HepG2 (cell line): ENCODE measurements around the gene HPCAL4. TPM values are rescaled to one million over a fixed set of nuclear protein-coding genes. Genes with fewer than 3 reads are reported as not detected.

Experiments used
- ATAC-seq: fragments of 200-7000 bp; cut with Tn5 transposase; 3 replicates; pipeline ENCODE4 v1.9.1; 2020; ENCODE audit warnings: mild to moderate bottlenecking, moderate library complexity
- BruUV-seq: library from RNA; stranded (reverse); fragments of 400-500 nt; replicated peaks from 2 replicates; lab custom pipeline; 2021; lab: Mats Ljungman, UMichigan
- CTCF ChIA-PET: fragments of 300-600 bp; formaldehyde crosslinking; extraction: SDS; loops from one replicate; lab custom pipeline; 2021; ENCODE audit warnings: low total read pairs, inconsistent platforms, low intra/inter-chr PET ratio; lab: Yijun Ruan, JAX
- POLR2A ChIA-PET: fragments of 350-600 bp; sonication (Branson Sonifier 250); formaldehyde crosslinking; loops from one replicate; lab custom pipeline; 2020; ENCODE audit warnings: antibody characterized with exemption, inconsistent platforms; lab: Yijun Ruan, JAX
- DNase-seq: peaks from one replicate; pipeline ENCODE4 v3.0.0-alpha.2; 2015; ENCODE audit warnings: low spot score
- FAIRE-seq: peaks from 3 replicates; lab custom pipeline; 2011; peaks lifted over from hg19 to GRCh38; lab: Jason Lieb, UNC
- H2AFZ ChIP-seq: one replicate; pipeline ENCODE4 v1.6.1; 2011; ENCODE audit warnings: low read length, inconsistent platforms
- H3K27ac ChIP-seq: fragments of 300-600 bp; 3 replicates; pipeline ENCODE4 v1.8.0; 2011; ENCODE audit warnings: mixed run types, mild to moderate bottlenecking, mixed read lengths, low read length, inconsistent platforms; ENCODE audit not compliant: insufficient read depth; ENCODE audit errors: extremely low read length
- H3K27me3 ChIP-seq, 2 experiments: fragments of 200-600 bp in 1 of 2; 2 replicates in 1 of 2; 3 replicates in 1 of 2; pipeline versions ENCODE4 v1.6.0 to v1.8.0; 2011; ENCODE audit warnings: low read length in 2 of 2, mild to moderate bottlenecking in 2 of 2, moderate library complexity in 2 of 2, inconsistent platforms in 1 of 2; ENCODE audit not compliant: insufficient read depth in 2 of 2, control insufficient read depth in 1 of 2
- H3K36me3 ChIP-seq, 2 experiments: fragments of 200-600 bp in 1 of 2; replicated peaks in 1 of 2; 2 replicates in 1 of 2; 3 replicates in 1 of 2; pipeline versions ENCODE4 v1.5.1 to v1.8.0; 2011; ENCODE audit warnings: low read length in 2 of 2, inconsistent platforms in 1 of 2; ENCODE audit not compliant: insufficient read depth in 2 of 2, control insufficient read depth in 1 of 2
- H3K4me1 ChIP-seq: 2 replicates; pipeline ENCODE4 v1.5.1; 2012; ENCODE audit warnings: low read length, inconsistent platforms; ENCODE audit not compliant: insufficient read depth
- H3K4me2 ChIP-seq: 2 replicates; pipeline ENCODE4 v1.6.0; 2011; ENCODE audit warnings: low read depth, low read length, inconsistent platforms
- H3K4me3 ChIP-seq, 3 experiments: fragments of 200-600 bp in 1 of 3; sonication (generic), shearing (Covaris generic) in 1 of 3; replicated peaks in 1 of 3; 2 replicates each; pipeline ENCODE4 v1.5.1; 2011 to 2016; ENCODE audit warnings: low read length in 3 of 3, inconsistent platforms in 2 of 3, low read depth in 2 of 3, mild to moderate bottlenecking in 2 of 3, control low read depth in 1 of 3, mixed read lengths in 1 of 3; ENCODE audit not compliant: insufficient read depth in 1 of 3
- H3K79me2 ChIP-seq: one replicate; pipeline ENCODE4 v1.6.1; 2011; ENCODE audit warnings: low read length, inconsistent platforms; ENCODE audit not compliant: insufficient read depth
- H3K9ac ChIP-seq: 2 replicates; pipeline ENCODE4 v1.6.0; 2011; ENCODE audit warnings: mild to moderate bottlenecking, low read depth, low read length, inconsistent platforms; ENCODE audit not compliant: insufficient read depth
- H3K9me3 ChIP-seq: 2 replicates; pipeline ENCODE4 v1.5.1; 2012; ENCODE audit warnings: mild to moderate bottlenecking, low read length
- H4K20me1 ChIP-seq: 2 replicates; pipeline ENCODE4 v1.6.0; 2011; ENCODE audit warnings: inconsistent platforms, mild to moderate bottlenecking, low read length, moderate library complexity; ENCODE audit not compliant: insufficient read depth
- AKAP8 ChIP-seq: sonication (generic); formaldehyde crosslinking; IDR thresholded peaks from 2 replicates; pipeline ENCODE4 v1.5.1; 2020; ENCODE audit warnings: mild to moderate bottlenecking, missing genetic modification reagents
- CREB1 ChIP-seq, 2 experiments: fragments of 450-650 bp in 1 of 2; IDR thresholded peaks; 2 replicates each; pipeline ENCODE4 v1.6.1; 2016 to 2017; ENCODE audit warnings: control low read depth in 1 of 2, mild to moderate bottlenecking in 1 of 2, missing compliant biosample characterization in 1 of 2, missing genetic modification characterization in 1 of 2
- E2F1 ChIP-seq: sonication (generic); formaldehyde crosslinking; IDR thresholded peaks from 2 replicates; pipeline ENCODE4 v1.5.0; 2020; ENCODE audit warnings: missing genetic modification reagents
- NBN ChIP-seq: fragments of 450-650 bp; conservative IDR thresholded peaks from 2 replicates; pipeline ENCODE4 v1.6.1; 2017
- SNAI1 ChIP-seq: sonication (generic); formaldehyde crosslinking; IDR thresholded peaks from 2 replicates; pipeline ENCODE4 v1.5.0; 2020; ENCODE audit warnings: mild to moderate bottlenecking, missing genetic modification reagents, borderline replicate concordance
- SRSF4 ChIP-seq: fragments of 200-400 bp; formaldehyde crosslinking; IDR thresholded peaks from one replicate; pipeline ENCODE4 v1.6.1; 2018; ENCODE audit warnings: mild to moderate bottlenecking, low read depth, low read length, moderate library complexity; ENCODE audit not compliant: poor library complexity, severe bottlenecking
- ZNF276 ChIP-seq: sonication (generic); formaldehyde crosslinking; IDR thresholded peaks from 2 replicates; pipeline ENCODE4 v1.4.0; 2020; ENCODE audit warnings: mild to moderate bottlenecking, low read depth, missing genetic modification reagents
- WGBS: methylation state at CpG from one replicate; pipeline ENCODE4 v1.1.6; 2017; ENCODE audit warnings: low lambda C conversion rate; 5-methylcytosine and 5-hydroxymethylcytosine counted together
- in situ Hi-C: cut with HindIII; loops from 2 replicates; pipeline ENCODE4 v1.10.0; 2017; ENCODE audit warnings: low pct_unique_long_range_greater_than_20kb; ENCODE audit not compliant: extremely low pct_ligation_motif_present
- intact Hi-C: fragments of 100-400 bp; cut with micrococcal nuclease; formaldehyde crosslinking; loops from one replicate; pipeline ENCODE4 v1.10.0; 2022; ENCODE audit not compliant: unreplicated experiment
- polyA plus RNA-seq, 8 experiments: library from polyadenylated mRNA; depleted of rRNA in 3 of 8; stranded (reverse) in 7 of 8; unstranded in 1 of 8; fragments of >200 nt; fragmentation: Illumina TruSeq in 4 of 8; extraction: Trizol in 4 of 8; gene quantifications; 2 replicates each; pipeline versions ENCODE4 v1.2.1 to v1.2.3, GENCODE V29; 2011 to 2016; ENCODE audit warnings: low read depth in 4 of 8, missing spikeins in 1 of 8, mixed read lengths in 1 of 8; ENCODE audit not compliant: insufficient read depth in 1 of 8
- total RNA-seq, 5 experiments: library from RNA; depleted of rRNA; stranded (reverse); fragments of >200 nt; fragmentation: Illumina TruSeq; extraction: Trizol; gene quantifications; 2 replicates each; pipeline ENCODE4 v1.2.3, GENCODE V29; 2016; ENCODE audit warnings: low read depth in 1 of 5
- TF ChIP-seq, protein P1 (sequence below): IDR thresholded peaks from 2 replicates; pipeline ENCODE4 v1.6.1; 2012; ENCODE audit warnings: low read length, improper control_type of control experiment
- TF ChIP-seq, protein P2 (sequence below): sonication (generic); formaldehyde crosslinking; IDR thresholded peaks from 2 replicates; pipeline ENCODE4 v1.5.0; 2020; ENCODE audit warnings: mild to moderate bottlenecking, missing genetic modification reagents
- TF ChIP-seq, protein P3 (sequence below): sonication (generic); formaldehyde crosslinking; conservative IDR thresholded peaks from 2 replicates; pipeline ENCODE4 v1.4.0; 2020; ENCODE audit warnings: mild to moderate bottlenecking, missing genetic modification reagents, moderate library complexity

Gene HPCAL4
- total and polyA plus RNA-seq, 2 of the 13 experiments (the other 11 are each of a cell fraction or from before 2014, with no cell fraction given): not detected

- ChIA-PET POLR2A (no interaction called here), CTCF (no interaction called here)
- Histone ChIP-seq H3K4me1 (peaks cover 8% of the 10 kb centered on the region; the same call in 1 of the 2 replicates), H2AFZ (no peak overlapping the region), H3K27me3 (peaks cover 11 to 62% of the 10 kb centered on the region in 2 experiments), H3K9me3 (no peaks in the 10 kb centered on the region), H3K27ac (no peak overlapping the region), H3K4me3 (no peak overlapping the region), H4K20me1 (0 out of 2 replicates have a peak, but pooled peaks cover 2% of the 10 kb centered on the region), H3K4me2 (no peak overlapping the region), H3K79me2 (no peaks in the 10 kb centered on the region), H3K9ac (no peak overlapping the region), H3K36me3 (no peaks in the 10 kb centered on the region)
- intact Hi-C loops: no loop called here
- ATAC-seq (no peak), FAIRE-seq (no peak), DNase-seq (no peak)
- BruUV-seq: no TSS peak
- no CpG with 5 or more reads among the region's 2 CpGs for WGBS
- TF ChIP-seq AKAP8 (CRISPR knock-in tag): no peak
- TF ChIP-seq NBN: no peak
- TF ChIP-seq, protein P1, sequence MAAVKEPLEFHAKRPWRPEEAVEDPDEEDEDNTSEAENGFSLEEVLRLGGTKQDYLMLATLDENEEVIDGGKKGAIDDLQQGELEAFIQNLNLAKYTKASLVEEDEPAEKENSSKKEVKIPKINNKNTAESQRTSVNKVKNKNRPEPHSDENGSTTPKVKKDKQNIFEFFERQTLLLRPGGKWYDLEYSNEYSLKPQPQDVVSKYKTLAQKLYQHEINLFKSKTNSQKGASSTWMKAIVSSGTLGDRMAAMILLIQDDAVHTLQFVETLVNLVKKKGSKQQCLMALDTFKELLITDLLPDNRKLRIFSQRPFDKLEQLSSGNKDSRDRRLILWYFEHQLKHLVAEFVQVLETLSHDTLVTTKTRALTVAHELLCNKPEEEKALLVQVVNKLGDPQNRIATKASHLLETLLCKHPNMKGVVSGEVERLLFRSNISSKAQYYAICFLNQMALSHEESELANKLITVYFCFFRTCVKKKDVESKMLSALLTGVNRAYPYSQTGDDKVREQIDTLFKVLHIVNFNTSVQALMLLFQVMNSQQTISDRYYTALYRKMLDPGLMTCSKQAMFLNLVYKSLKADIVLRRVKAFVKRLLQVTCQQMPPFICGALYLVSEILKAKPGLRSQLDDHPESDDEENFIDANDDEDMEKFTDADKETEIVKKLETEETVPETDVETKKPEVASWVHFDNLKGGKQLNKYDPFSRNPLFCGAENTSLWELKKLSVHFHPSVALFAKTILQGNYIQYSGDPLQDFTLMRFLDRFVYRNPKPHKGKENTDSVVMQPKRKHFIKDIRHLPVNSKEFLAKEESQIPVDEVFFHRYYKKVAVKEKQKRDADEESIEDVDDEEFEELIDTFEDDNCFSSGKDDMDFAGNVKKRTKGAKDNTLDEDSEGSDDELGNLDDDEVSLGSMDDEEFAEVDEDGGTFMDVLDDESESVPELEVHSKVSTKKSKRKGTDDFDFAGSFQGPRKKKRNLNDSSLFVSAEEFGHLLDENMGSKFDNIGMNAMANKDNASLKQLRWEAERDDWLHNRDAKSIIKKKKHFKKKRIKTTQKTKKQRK: no peak
- no peak for TF ChIP-seq E2F1 (CRISPR knock-in tag)
- TF ChIP-seq CREB1 (IDR thresholded peaks at IDR 0.05): no peak
- no peak for TF ChIP-seq CREB1 (CRISPR knock-in tag; IDR thresholded peaks at IDR 0.05)
- TF ChIP-seq SRSF4: no peak
- TF ChIP-seq, protein P2, sequence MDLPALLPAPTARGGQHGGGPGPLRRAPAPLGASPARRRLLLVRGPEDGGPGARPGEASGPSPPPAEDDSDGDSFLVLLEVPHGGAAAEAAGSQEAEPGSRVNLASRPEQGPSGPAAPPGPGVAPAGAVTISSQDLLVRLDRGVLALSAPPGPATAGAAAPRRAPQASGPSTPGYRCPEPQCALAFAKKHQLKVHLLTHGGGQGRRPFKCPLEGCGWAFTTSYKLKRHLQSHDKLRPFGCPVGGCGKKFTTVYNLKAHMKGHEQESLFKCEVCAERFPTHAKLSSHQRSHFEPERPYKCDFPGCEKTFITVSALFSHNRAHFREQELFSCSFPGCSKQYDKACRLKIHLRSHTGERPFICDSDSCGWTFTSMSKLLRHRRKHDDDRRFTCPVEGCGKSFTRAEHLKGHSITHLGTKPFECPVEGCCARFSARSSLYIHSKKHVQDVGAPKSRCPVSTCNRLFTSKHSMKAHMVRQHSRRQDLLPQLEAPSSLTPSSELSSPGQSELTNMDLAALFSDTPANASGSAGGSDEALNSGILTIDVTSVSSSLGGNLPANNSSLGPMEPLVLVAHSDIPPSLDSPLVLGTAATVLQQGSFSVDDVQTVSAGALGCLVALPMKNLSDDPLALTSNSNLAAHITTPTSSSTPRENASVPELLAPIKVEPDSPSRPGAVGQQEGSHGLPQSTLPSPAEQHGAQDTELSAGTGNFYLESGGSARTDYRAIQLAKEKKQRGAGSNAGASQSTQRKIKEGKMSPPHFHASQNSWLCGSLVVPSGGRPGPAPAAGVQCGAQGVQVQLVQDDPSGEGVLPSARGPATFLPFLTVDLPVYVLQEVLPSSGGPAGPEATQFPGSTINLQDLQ (CRISPR knock-in tag): no peak
- TF ChIP-seq, protein P3, sequence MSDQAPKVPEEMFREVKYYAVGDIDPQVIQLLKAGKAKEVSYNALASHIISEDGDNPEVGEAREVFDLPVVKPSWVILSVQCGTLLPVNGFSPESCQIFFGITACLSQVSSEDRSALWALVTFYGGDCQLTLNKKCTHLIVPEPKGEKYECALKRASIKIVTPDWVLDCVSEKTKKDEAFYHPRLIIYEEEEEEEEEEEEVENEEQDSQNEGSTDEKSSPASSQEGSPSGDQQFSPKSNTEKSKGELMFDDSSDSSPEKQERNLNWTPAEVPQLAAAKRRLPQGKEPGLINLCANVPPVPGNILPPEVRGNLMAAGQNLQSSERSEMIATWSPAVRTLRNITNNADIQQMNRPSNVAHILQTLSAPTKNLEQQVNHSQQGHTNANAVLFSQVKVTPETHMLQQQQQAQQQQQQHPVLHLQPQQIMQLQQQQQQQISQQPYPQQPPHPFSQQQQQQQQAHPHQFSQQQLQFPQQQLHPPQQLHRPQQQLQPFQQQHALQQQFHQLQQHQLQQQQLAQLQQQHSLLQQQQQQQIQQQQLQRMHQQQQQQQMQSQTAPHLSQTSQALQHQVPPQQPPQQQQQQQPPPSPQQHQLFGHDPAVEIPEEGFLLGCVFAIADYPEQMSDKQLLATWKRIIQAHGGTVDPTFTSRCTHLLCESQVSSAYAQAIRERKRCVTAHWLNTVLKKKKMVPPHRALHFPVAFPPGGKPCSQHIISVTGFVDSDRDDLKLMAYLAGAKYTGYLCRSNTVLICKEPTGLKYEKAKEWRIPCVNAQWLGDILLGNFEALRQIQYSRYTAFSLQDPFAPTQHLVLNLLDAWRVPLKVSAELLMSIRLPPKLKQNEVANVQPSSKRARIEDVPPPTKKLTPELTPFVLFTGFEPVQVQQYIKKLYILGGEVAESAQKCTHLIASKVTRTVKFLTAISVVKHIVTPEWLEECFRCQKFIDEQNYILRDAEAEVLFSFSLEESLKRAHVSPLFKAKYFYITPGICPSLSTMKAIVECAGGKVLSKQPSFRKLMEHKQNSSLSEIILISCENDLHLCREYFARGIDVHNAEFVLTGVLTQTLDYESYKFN (CRISPR knock-in tag): no peak
- TF ChIP-seq ZNF276: no peak
- no peak for TF ChIP-seq SNAI1 (CRISPR knock-in tag)
- in situ Hi-C loops: no loop called here
Observed at GRCh38 chr1:39687243-39687642, 4.0 kb downstream of the HPCAL4 start.
